Jurkat, Clone E6-1 (cell line): ENCODE results near the gene BRD1.
A peak's percentile ranks its signal among the peaks of the same experiment; 100 is the strongest.

Source experiments
- DNase-seq: peaks from one replicate; pipeline ENCODE4 v3.0.0-alpha.2; 2011; ENCODE audit warnings: low read depth, low spot score
- H3K4me3 ChIP-seq: 2 replicates; pipeline ENCODE4 v1.5.1; 2011; ENCODE audit warnings: mild to moderate bottlenecking, low read length, control low read depth, moderate library complexity

BRD1 gene

GRCh38 chr22:49810363-49811019, 17.2 kb downstream of the BRD1 start:
- no peak for DNase-seq
- no peak overlapping the region for H3K4me3 ChIP-seq

GRCh38 chr22:49807780-49808708, 19.6 kb downstream of the BRD1 start:
- H3K4me3 ChIP-seq: no peak overlapping the region
- DNase-seq: peak; percentile 75

- H3K4me3 ChIP-seq: no peak overlapping the region
- no peak for DNase-seq
These were observed 20.5 kb downstream of the BRD1 start for GRCh38 chr22:49807129-49807528.

- no peak overlapping the region for H3K4me3 ChIP-seq
- no peak for DNase-seq
These were observed 23.8 kb downstream of the BRD1 start for GRCh38 chr22:49803737-49804375.

GRCh38 chr22:49803134-49803533, 24.5 kb downstream of the BRD1 start:
- no peak overlapping the region for H3K4me3 ChIP-seq
- no peak for DNase-seq

DNA sequence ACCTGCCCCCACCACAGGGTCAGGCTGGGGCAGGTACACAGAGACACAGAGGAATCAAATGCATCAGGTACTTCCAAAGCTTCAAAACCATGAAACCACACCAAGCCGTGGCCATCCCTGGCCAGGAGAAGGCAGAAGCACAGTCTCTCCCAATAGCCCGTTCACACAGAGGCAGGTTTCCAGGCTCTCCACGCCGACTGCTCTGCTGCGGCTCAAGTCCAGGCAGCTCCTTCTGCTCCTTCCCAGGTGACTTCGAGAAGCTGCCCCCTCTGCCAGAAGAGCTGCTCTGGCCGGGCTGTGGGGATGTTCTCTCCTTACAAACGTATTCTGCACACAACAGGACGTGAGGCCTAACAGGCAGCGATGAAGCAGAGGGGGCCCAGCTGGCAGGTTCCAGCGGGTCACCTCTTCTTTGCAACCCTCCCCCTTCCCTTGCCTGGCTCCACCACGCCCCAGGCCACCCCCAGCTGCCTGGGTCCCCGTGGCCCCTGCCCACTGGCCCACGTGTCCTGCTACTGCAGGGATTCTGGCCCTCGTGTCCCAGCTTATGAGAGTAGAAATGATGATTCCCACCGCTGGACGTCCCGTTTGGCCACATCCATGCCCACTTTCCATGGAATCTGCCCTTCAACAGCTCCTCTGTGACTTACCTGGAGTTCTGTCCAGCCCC, 26.1 kb downstream of the BRD1 start:
- H3K4me3 ChIP-seq: no peak overlapping the region
- DNase-seq: no peak

DNA sequence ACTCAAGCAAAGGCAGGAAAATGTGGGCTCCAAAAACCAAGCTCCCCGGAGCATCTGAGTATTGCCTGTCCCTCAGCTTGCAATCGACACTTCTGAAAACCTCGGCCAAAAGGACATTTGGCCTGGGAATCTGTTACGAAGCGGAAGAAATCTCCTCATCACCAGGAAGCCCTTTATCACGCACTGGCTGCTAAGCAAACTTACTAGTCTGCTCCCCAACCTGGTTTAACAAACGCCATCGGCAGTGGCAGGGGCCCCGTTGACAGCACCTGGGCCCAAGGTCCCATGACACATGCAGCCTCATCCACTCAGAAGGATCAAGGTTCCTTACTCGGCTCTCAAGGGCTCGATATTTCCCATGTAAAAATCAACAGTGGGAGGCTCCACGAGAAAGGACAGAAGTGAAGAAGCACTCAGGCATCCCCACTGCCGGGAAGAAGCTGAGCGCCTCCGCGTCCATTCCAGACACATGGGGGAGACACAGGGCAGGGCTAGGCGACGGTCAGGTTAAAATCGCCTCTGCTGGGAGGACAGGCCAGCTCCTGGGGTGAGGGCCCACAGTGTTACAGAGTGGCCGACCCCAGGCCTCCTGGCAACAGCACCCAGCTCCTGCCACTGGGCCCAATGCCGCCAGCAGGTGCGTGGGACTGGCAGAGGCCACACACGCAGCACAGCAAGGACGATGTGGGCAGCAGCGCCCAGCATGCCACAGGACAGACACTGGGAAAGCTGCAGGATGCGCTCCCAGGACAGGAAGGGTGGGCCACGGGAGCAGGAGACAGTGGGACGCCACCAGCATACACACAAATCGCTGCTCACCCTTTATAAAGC, 27.1 kb downstream of the BRD1 start:
- H3K4me3 ChIP-seq: no peak overlapping the region
- no peak for DNase-seq

DNA sequence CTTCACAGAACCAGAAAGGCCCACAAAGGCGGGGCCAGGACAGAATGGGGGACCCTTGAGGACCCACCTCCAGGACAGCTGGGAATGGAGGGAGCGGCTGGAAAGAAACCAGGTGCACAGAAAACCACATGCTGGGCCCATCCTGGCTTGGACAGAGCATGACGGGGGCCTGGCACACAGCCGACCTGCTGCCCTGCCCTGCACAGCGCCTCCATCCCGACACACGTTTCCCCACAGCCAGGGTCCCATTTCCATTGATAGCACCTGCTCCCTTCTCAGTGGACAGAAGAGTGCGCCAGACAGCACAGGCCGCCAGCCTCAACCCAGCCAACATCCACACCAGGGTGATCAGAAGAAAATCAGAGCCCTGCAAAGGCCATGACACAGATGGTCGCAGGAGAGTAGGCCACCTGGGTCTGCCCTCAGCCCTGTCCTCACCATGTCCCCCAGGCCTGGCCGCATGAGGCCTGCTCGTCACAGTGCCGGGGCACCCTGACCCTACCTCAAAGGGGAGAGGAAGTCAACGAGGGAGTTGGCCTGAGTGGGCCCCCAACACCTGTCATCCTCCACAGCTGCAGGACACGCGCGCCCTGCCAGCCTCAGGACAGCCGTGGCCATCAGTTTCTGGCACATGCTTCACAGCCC, 28.1 kb downstream of the BRD1 start:
- DNase-seq: no peak

GRCh38 chr22:49798486-49799151, 29.1 kb downstream of the BRD1 start:
- no peak overlapping the region for H3K4me3 ChIP-seq
- no peak for DNase-seq

More for the DNA sequence above, 28.1 kb downstream of the BRD1 start:
- no peak overlapping the region for H3K4me3 ChIP-seq

- no peak overlapping the region for H3K4me3 ChIP-seq
- no peak for DNase-seq
These were observed 30.0 kb downstream of the BRD1 start for GRCh38 chr22:49797706-49798105.

DNA sequence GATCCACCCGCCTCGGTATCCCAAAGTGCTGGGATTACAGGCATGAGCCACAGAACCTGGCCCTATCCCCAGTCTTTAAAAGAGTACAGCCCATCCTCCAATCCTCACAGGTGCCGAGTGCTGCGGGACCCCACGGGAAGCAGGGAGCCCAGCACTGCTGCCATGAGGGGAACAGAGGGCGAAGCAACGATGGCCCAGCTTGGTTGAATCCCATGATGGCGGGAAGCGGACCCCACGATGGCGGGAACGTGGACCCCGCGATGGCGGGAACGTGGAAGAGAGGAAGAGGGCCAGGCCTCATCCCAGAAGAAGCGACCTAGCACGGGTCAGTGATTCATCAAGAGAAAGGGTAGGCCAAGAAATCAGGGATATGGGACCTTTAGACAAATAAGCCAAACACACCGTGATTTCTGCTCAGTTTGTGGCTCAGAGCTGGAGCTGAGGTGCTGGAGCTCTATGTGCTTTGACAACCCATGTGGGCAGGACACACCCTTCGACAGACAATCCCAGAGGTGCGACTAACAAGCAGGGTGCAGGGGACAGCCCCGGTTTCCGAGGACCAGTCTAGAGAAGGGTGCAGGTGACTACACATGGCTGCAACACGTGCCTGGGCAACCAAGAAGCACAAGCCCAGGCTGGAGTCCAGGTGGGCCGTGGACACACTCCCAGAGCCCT, 30.9 kb downstream of the BRD1 start:
- H3K4me3 ChIP-seq: no peak overlapping the region
- no peak for DNase-seq

GRCh38 chr22:49795521-49795920, 32.2 kb downstream of the BRD1 start:
- H3K4me3 ChIP-seq: no peak overlapping the region
- DNase-seq: no peak

GRCh38 chr22:49793871-49794270, 33.8 kb downstream of the BRD1 start:
- DNase-seq: no peak
- H3K4me3 ChIP-seq: no peak overlapping the region

DNA sequence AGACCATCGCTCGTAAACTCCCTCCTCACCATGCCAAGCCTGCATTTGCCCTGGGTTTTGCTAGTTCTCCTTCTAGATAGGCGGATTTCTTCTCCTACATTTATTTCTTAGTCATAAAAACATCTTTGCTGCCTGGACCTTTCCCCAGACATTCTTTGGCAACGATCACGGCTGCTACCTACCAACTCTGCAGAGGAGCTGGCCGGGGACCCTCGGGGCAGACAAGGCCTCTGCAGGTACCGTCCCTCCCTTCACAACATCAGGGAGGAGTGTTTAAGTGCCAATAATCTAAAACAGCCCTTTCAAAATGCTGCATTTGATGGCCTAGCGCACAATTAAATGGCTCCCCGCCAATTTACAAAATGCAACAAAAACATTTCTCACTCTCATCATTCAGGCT, 34.4 kb downstream of the BRD1 start:
- DNase-seq: no peak

GRCh38 chr22:49792107-49792506, 35.6 kb downstream of the BRD1 start:
- DNase-seq: no peak
- no peak overlapping the region for H3K4me3 ChIP-seq

More for the DNA sequence above, 34.4 kb downstream of the BRD1 start:
- H3K4me3 ChIP-seq: no peak overlapping the region

- H3K4me3 ChIP-seq: no peak overlapping the region
- no peak for DNase-seq
These were observed 36.0 kb downstream of the BRD1 start for GRCh38 chr22:49791682-49792081.

DNA sequence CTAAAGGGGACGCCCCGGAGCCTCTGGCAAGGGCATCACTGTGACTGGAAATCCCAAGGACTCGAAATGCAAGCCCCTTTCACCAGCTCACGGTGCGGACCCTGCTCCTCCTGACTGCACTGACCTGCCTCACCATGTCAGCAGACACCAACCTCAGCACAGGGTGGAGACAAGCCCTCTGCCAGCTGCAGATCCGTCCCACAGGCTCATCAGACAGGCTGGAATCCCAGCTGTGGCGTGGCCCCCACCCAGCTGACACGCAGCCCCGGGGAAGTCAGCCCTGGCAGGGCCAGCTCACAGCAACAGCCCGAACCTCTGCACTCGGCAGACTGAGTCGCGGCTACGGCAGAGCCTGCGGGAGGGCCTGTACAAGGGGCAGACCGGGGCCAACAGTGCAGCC, 36.8 kb downstream of the BRD1 start:
- DNase-seq: no peak
- no peak overlapping the region for H3K4me3 ChIP-seq
